Measurements from ENCODE around the gene METTL15. TPM values are rescaled to one million over a fixed set of nuclear protein-coding genes. Genes with fewer than 3 reads are reported as not detected.

Gene METTL15
- total and polyA plus RNA-seq, 2 of the 8 experiments (the other 6 are each of a cell fraction or from before 2014, with no cell fraction given), result 5.4 to 10.5 TPM

GRCh38 chr11:28303477-28304191 is 195.4 kb downstream of the METTL15 start (continued):
- no peak for TF ChIP-seq JUN (IDR thresholded peaks at IDR 0.05; ENCODE audit: low read depth, low read length)
